Adrenal gland (tissue), 12 donors: Measurements from ENCODE around the gene CRB3. TPM values are rescaled to one million over a fixed set of nuclear protein-coding genes. Genes with fewer than 3 reads are reported as not detected.

Experiments
- DNase-seq, 7 donors: peaks; one replicate each; pipeline ENCODE4 v3.0.0-alpha.2; 2019 to 2020
- H3K27ac ChIP-seq, 5 donors: fragments of 200-600 bp; sonication (generic) in 4 of 5; 1 replicate in 3 of 5; 2 replicates in 2 of 5; pipeline versions ENCODE4 v1.5.1 to v1.8.0; 2016 to 2020; ENCODE audit warnings: mild to moderate bottlenecking in 1 of 5
- H3K27me3 ChIP-seq: fragments of 200-600 bp; 2 replicates; pipeline ENCODE4 v1.8.0; 2021
- H3K36me3 ChIP-seq, 2 donors: fragments of 200-600 bp; replicated peaks in 1 of 2; 1 replicate in 1 of 2; 2 replicates in 1 of 2; pipeline versions ENCODE4 v1.5.1 to v1.8.0; 2018 to 2022
- H3K4me1 ChIP-seq, 2 donors: fragments of 200-600 bp; replicated peaks in 1 of 2; 1 replicate in 1 of 2; 2 replicates in 1 of 2; pipeline versions ENCODE4 v1.5.1 to v1.8.0; 2018 to 2021
- H3K4me3 ChIP-seq, 4 donors: fragments of 200-600 bp; sonication (generic) in 3 of 4; one replicate each; pipeline ENCODE4 v1.5.1; 2016 to 2018
- H3K9me3 ChIP-seq, 3 donors: fragments of 200-600 bp; sonication (generic) in 1 of 3; replicated peaks in 1 of 3; 1 replicate in 2 of 3; 2 replicates in 1 of 3; pipeline versions ENCODE4 v1.5.1 to v1.8.0; 2016 to 2021
- POLR2A ChIP-seq, 2 donors: fragments of 450-650 bp; IDR thresholded peaks; one replicate each; pipeline ENCODE4 v1.6.1; 2017; ENCODE audit warnings: antibody characterized with exemption in 2 of 2, mild to moderate bottlenecking in 2 of 2, moderate library complexity in 1 of 2
- WGBS, 4 donors: extraction: QIAGEN DNeasy Blood & Tissue Kit in 2 of 4; methylation state at CpG; one replicate each; pipeline versions ENCODE4 v1.1.5 to v1.1.7; 2013 to 2017; 5-methylcytosine and 5-hydroxymethylcytosine counted together
- intact Hi-C, 2 donors: fragments of 100-400 bp; cut with DNase I; formaldehyde crosslinking; loops; one replicate each; pipeline versions ENCODE4 v1.14.1 to v1.15.0; 2022 to 2023
- polyA plus RNA-seq, 3 donors: library from polyadenylated mRNA; stranded (reverse); fragments of 200-250 nt in 2 of 3; fragments of 350-450 nt in 1 of 3; fragmentation: Illumina TruSeq in 1 of 3; extraction: RNeasy Lipid Tissue Mini Kit (QIAGEN cat#74804) in 1 of 3; gene quantifications; one replicate each; pipeline ENCODE4 v1.2.3, GENCODE V29; 2013 to 2014
- total RNA-seq, 9 donors: library from RNA; depleted of rRNA in 4 of 9; stranded (reverse); fragments of >200 nt in 4 of 9; fragments of 120-200 nt in 1 of 9; fragmentation: NEBNext Ultra II Directional in 1 of 9; extraction: Animal tissue kit (Norgen Biotek cat#: 25700) in 1 of 9; gene quantifications; one replicate each; pipeline versions ENCODE4 v1.1.0 to v1.2.4, GENCODE V29; 2013 to 2023
- TF ChIP-seq, protein P1 (sequence below), 6 experiments: fragments of 450-650 bp in 4 of 6; fragments of 200-600 bp in 2 of 6; sonication (generic) in 1 of 6; IDR thresholded peaks; 1 replicate in 5 of 6; 2 replicates in 1 of 6; pipeline versions ENCODE4 v1.5.1 to v1.8.0; 2016 to 2021; ENCODE audit warnings: antibody characterized with exemption in 6 of 6, mild to moderate bottlenecking in 2 of 6, moderate library complexity in 1 of 6
- donor health status: healthy with polysubstance abuse.
- donor health status: Bipolar disorder and iron deficiency.
- donor health status: DM: yes; HTN: yes; CAD: no.
- donor health status: DM: no; HTN: no; CAD: no.
- donor health status: DM: no; HTN: no; CAD: no.
- donor health status: DM: yes; HTN: yes; CAD: no.

Gene CRB3
- total and polyA plus RNA-seq, 12 donors: 0.28 to 1.4 (median 0.72) TPM; not detected in 5

DNA sequence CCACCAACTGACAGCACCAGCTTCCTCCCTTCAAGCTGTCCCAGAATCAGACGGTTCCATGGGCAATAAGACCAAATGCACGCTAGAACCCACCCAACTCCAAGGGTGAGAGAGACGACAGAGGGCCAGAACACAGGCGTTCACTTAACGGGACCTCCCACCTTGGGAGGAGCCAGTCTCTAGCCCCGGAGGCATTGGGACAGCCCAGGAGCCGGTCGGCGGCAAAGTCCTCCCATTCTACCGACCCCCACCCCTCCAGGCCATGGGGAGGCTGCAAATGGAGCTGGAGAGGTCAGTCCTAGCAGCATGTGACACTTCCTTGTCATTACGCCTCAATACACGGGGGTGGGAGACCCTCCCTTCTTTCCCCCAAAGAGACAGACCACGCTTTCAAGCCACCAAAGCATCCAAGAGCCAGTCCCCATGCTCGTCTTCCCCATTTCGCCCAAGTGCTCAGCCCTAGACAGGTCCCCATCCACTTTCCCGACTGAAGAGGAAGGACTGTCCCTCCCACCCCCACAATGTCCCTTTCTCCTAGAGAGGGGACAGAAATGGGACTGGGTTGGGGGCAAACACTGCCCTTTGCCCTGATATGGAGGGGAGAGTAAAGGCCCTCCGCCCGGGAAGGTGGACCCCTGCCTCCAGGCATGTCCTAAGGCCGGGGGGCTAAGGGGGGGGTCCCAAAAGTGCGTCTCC, 40.4 kb upstream of the CRB3 start:
- peaks cover 3 to 28% of the 10 kb centered on the region in 2 donors for H3K4me1 ChIP-seq
- no peaks in the 10 kb centered on the region for H3K27me3 ChIP-seq
- peak in 1 of 2 donors; percentile 16 for TF ChIP-seq POLR2A (IDR thresholded peaks at IDR 0.05)
- TF ChIP-seq, protein P1, sequence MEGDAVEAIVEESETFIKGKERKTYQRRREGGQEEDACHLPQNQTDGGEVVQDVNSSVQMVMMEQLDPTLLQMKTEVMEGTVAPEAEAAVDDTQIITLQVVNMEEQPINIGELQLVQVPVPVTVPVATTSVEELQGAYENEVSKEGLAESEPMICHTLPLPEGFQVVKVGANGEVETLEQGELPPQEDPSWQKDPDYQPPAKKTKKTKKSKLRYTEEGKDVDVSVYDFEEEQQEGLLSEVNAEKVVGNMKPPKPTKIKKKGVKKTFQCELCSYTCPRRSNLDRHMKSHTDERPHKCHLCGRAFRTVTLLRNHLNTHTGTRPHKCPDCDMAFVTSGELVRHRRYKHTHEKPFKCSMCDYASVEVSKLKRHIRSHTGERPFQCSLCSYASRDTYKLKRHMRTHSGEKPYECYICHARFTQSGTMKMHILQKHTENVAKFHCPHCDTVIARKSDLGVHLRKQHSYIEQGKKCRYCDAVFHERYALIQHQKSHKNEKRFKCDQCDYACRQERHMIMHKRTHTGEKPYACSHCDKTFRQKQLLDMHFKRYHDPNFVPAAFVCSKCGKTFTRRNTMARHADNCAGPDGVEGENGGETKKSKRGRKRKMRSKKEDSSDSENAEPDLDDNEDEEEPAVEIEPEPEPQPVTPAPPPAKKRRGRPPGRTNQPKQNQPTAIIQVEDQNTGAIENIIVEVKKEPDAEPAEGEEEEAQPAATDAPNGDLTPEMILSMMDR (IDR thresholded peaks at IDR 0.05): no peak
- peak; percentile 42 to 75 (median 59) for DNase-seq
- peaks cover 0 to 31% of the 10 kb centered on the region in 2 donors for H3K36me3 ChIP-seq
- 0 to 2% (median 1%) methylated on average over 11 to 20 of the region's 20 CpGs for WGBS, 4 donors
- peak overlapping the region; percentile 50 to 84 (median 65) for H3K4me3 ChIP-seq
- H3K9me3 ChIP-seq: no peaks in the 10 kb centered on the region
- H3K27ac ChIP-seq: peak overlapping the region in 4 of 5 donors; percentile 51 to 87 (median 68)
- intact Hi-C loops: no loop called here

DNA sequence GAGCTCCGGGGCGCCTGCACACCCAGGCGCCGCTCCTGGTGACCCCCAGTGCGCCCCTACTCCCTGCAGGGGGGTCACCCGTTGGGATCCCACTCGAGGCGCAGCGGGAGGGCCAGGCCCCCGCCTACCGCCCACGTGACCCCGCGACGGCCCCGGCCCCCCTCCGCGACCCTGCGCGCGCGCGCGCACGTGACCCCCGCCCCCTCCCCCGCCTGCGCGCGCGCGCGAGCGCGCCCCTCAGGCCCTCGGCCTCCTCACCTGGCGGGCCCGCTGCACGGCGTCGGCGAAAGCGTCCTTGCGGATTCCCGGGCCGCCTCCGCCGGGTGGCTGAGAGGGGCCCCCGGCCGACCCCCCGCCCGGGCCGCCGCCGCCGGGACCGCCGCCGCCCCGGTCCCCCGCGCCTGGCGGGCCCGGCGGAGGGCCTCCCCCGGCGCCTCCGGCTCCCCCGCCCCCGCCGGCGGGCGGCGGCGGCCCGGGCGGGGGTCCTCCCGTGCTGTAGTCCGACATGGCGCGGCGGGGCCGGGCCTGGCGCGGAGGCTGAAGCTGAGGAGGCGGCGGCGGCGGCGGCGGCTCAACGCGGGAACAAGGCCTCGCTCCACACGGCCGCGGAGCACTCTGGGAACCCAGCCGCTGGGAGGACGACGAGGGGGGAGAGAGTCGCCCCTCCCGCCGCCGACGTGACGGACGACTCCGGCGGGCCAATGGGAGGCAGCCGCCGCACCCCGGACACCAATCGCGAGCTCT, 39.7 kb upstream of the CRB3 start, which contains the start of gene KHSRP:
Gene KHSRP, minus strand, starts transcription at position 617 of the 744 bp plus-strand sequence. Its CDS starts 110 bp downstream, at position 507.
- DNase-seq: peak in 3 of 7 donors; percentile 33 to 45 (median 33)
- peaks cover 0 to 24% of the 10 kb centered on the region in 2 donors for H3K36me3 ChIP-seq
- H3K27ac ChIP-seq: peak within 1 kb of the TSS in 4 of 5 donors; percentile 56 to 88 (median 78)
- TF ChIP-seq POLR2A (IDR thresholded peaks at IDR 0.05): peak; percentile 86 to 87
- TF ChIP-seq, protein P1 (IDR thresholded peaks at IDR 0.05): no peak
- intact Hi-C loops: no loop called here
- no peaks in the 10 kb centered on the region for H3K9me3 ChIP-seq
- H3K27me3 ChIP-seq: no peaks in the 10 kb centered on the region
- peak within 1 kb of the TSS; percentile 50 to 84 (median 65) for H3K4me3 ChIP-seq
- H3K4me1 ChIP-seq: peaks cover 3 to 25% of the 10 kb centered on the region in 2 donors
- WGBS, 4 donors: 0 to 1% (median 1%) methylated on average over 9 to 98 of the region's 114 CpGs; no CpG with 5 or more reads in 1 of the 4 donors

DNA sequence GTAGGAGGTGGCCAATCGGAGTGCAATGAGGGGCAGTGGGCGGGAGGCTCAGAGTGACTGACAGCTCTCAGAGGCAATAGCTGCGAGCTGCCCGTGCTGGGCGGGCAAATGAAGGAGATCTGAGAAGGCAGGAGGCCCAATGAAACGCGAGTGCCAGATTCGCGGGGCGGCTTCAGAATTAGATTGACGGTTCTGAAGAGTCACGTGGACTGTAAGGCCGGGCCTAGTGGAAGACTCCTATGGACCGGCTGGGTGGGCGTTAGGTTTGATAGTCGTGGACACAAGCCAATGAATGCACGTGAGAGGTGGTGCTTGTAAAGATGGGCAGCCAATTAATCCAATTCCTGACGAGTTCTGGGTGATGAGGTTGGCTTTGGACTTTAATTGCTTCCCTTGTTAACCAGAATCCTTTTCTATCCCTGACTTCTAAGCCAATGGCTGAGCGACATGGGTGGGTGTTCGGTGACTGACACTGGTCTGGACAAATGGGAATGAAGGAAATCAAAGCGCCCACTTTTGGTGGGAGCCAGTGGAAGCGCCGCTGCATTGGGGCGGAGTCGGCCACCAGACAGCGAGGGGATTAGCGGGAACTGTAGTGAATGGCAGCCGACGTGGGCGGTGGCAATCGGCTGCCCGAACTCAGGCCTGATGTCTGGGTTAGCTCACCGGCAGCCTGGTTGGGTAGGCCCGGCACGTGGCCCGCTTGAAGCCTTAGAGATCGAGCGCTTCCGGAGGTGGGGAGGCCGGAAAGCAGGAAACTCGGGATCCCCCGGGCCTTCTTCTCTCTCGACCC, 38.9 kb upstream of the CRB3 start:
- peak; percentile 100 for DNase-seq
- H3K36me3 ChIP-seq: peaks cover 0 to 16% of the 10 kb centered on the region in 2 donors
- peaks cover 3 to 25% of the 10 kb centered on the region in 2 donors for H3K4me1 ChIP-seq
- peak overlapping the region in 4 of 5 donors; percentile 33 to 88 (median 78) for H3K27ac ChIP-seq
- no peaks in the 10 kb centered on the region for H3K9me3 ChIP-seq
- TF ChIP-seq, protein P1 (IDR thresholded peaks at IDR 0.05): no peak
- no peak for TF ChIP-seq POLR2A (IDR thresholded peaks at IDR 0.05)
- WGBS, 4 donors: 2 to 9% (median 6%) methylated on average over 28 to 43 of the region's 43 CpGs
- H3K4me3 ChIP-seq: peak overlapping the region in 1 of 4 donors; percentile 15
- H3K27me3 ChIP-seq: no peaks in the 10 kb centered on the region
- intact Hi-C loops: no loop called here
